GM12878 (cell line): ENCODE data around the gene KLHL26. TPM values are rescaled to one million over a fixed set of nuclear protein-coding genes. Genes with fewer than 3 reads are reported as not detected.

ENCODE experiments used
- ATAC-seq: fragments of 200-7000 bp; cut with Tn5 transposase; 3 replicates; pipeline ENCODE4 v1.9.1; 2020; ENCODE audit warnings: mild to moderate bottlenecking, moderate library complexity
- BruUV-seq: library from RNA; stranded (reverse); fragments of 400-500 nt; replicated peaks from 2 replicates; lab custom pipeline; 2021; lab: Mats Ljungman, UMichigan
- CTCF ChIA-PET: fragments of 300-600 bp; sonication (Branson Sonifier 250); formaldehyde crosslinking; extraction: SDS; loops from one replicate; lab custom pipeline; 2021; ENCODE audit warnings: inconsistent platforms; lab: Yijun Ruan, JAX
- POLR2A ChIA-PET: fragments of 350-600 bp; formaldehyde crosslinking; extraction: SDS; loops from one replicate; lab custom pipeline; 2021; ENCODE audit warnings: inconsistent platforms; lab: Charles Lee
- RAD21 ChIA-PET: fragments of 300-600 bp; sonication (Branson Sonifier 250); formaldehyde crosslinking; loops from one replicate; lab custom pipeline; 2023; ENCODE audit warnings: antibody characterized with exemption; ENCODE audit not compliant: unreplicated experiment; lab: Charles Lee
- SMC1A ChIA-PET: fragments of 300-600 bp; sonication (Branson Sonifier 250); formaldehyde crosslinking; loops from one replicate; lab custom pipeline; 2023; ENCODE audit not compliant: unreplicated experiment, uncharacterized antibody; lab: Charles Lee
- DNase-seq: peaks from one replicate; pipeline ENCODE4 v3.0.0-alpha.2; 2011; ENCODE audit warnings: low read depth, low spot score
- FAIRE-seq: peaks from 3 replicates; lab custom pipeline; 2011; peaks lifted over from hg19 to GRCh38; lab: Jason Lieb, UNC
- H2AFZ ChIP-seq: 2 replicates; pipeline ENCODE4 v1.6.0; 2011; ENCODE audit warnings: low read depth, low read length, control low read depth; ENCODE audit not compliant: control insufficient read depth
- H3K27ac ChIP-seq: 2 replicates; pipeline ENCODE4 v1.5.1; 2011; ENCODE audit warnings: control low read depth; ENCODE audit not compliant: control insufficient read depth, insufficient read depth
- H3K27me3 ChIP-seq, 2 experiments: replicated peaks in 1 of 2; 2 replicates each; pipeline versions ENCODE4 v1.6.0 to v1.6.1; 2011; ENCODE audit warnings: low read length in 1 of 2; ENCODE audit not compliant: control insufficient read depth in 2 of 2, insufficient read depth in 2 of 2
- H3K36me3 ChIP-seq, 2 experiments: 2 replicates each; pipeline ENCODE4 v1.5.1; 2011; ENCODE audit warnings: low read length in 1 of 2; ENCODE audit not compliant: control insufficient read depth in 2 of 2, insufficient read depth in 2 of 2
- H3K4me1 ChIP-seq: 2 replicates; pipeline ENCODE4 v1.6.1; 2011; ENCODE audit warnings: mild to moderate bottlenecking, low read length, moderate library complexity, mixed read lengths; ENCODE audit not compliant: control insufficient read depth, insufficient read depth
- H3K4me2 ChIP-seq: 2 replicates; pipeline ENCODE4 v1.6.0; 2011; ENCODE audit warnings: control low read depth; ENCODE audit not compliant: control insufficient read depth, insufficient read depth
- H3K4me3 ChIP-seq: fragments of 200-600 bp; sonication (generic); 2 replicates; pipeline ENCODE4 v1.5.1; 2016
- H3K79me2 ChIP-seq: 2 replicates; pipeline ENCODE4 v1.6.0; 2011; ENCODE audit warnings: low read length; ENCODE audit not compliant: control insufficient read depth, insufficient read depth
- H3K9ac ChIP-seq: 2 replicates; pipeline ENCODE4 v1.8.0; 2011; ENCODE audit warnings: low read length, control low read depth, mixed read lengths; ENCODE audit not compliant: control insufficient read depth, insufficient read depth
- H3K9me3 ChIP-seq: replicated peaks from 3 replicates; pipeline ENCODE4 v1.5.1; 2011; ENCODE audit warnings: mild to moderate bottlenecking, low read length; ENCODE audit not compliant: control insufficient read depth, insufficient read depth
- H4K20me1 ChIP-seq: 2 replicates; pipeline ENCODE4 v1.6.0; 2011; ENCODE audit not compliant: control insufficient read depth, insufficient read depth
- BCL11A ChIP-seq: IDR thresholded peaks from 2 replicates; pipeline ENCODE4 v1.6.1; 2011; ENCODE audit warnings: low read depth, low read length
- BCL3 ChIP-seq: IDR thresholded peaks from 2 replicates; pipeline ENCODE4 v1.6.1; 2011; ENCODE audit warnings: borderline replicate concordance, low read depth, mild to moderate bottlenecking, moderate library complexity, low read length; ENCODE audit not compliant: insufficient read depth, poor library complexity, severe bottlenecking
- BCLAF1 ChIP-seq: fragments of 450-650 bp; IDR thresholded peaks from 2 replicates; pipeline ENCODE4 v1.6.1; 2017; ENCODE audit warnings: antibody characterized with exemption, mild to moderate bottlenecking, moderate library complexity
- CREB1 ChIP-seq: IDR thresholded peaks from 2 replicates; pipeline ENCODE4 v1.6.1; 2012; ENCODE audit warnings: low read depth, mild to moderate bottlenecking, inconsistent platforms
- CTCF ChIP-seq, 3 experiments: IDR thresholded peaks in 2 of 3; conservative IDR thresholded peaks in 1 of 3; 2 replicates each; pipeline ENCODE4 v1.5.1; 2011; ENCODE audit warnings: low read depth in 3 of 3, low read length in 3 of 3, mild to moderate bottlenecking in 3 of 3, control low read depth in 2 of 3, moderate library complexity in 2 of 3, inconsistent platforms in 1 of 3, mixed read lengths in 1 of 3; ENCODE audit not compliant: control insufficient read depth in 2 of 3, insufficient read depth in 1 of 3; ENCODE audit errors: extremely low read depth in 1 of 3
- EED ChIP-seq: sonication (generic); IDR thresholded peaks from 2 replicates; pipeline ENCODE4 v1.6.1; 2016; ENCODE audit warnings: antibody characterized with exemption, low read depth
- ESRRA ChIP-seq: IDR thresholded peaks from 2 replicates; pipeline ENCODE4 v1.6.1; 2012; ENCODE audit warnings: mild to moderate bottlenecking, low read length, improper control_type of control experiment
- HCFC1 ChIP-seq: fragments of 150-350 bp; IDR thresholded peaks from 2 replicates; pipeline ENCODE4 v1.6.1; 2014; ENCODE audit warnings: low read length
- JUNB ChIP-seq: IDR thresholded peaks from 2 replicates; pipeline ENCODE4 v1.6.1; 2016; ENCODE audit warnings: antibody characterized with exemption, mild to moderate bottlenecking
- MTA2 ChIP-seq: fragments of 450-650 bp; IDR thresholded peaks from 2 replicates; pipeline ENCODE4 v1.6.1; 2016; ENCODE audit warnings: low read depth, mild to moderate bottlenecking, moderate library complexity
- PML ChIP-seq: IDR thresholded peaks from 2 replicates; pipeline ENCODE4 v1.6.1; 2012; ENCODE audit warnings: low read length, inconsistent platforms
- SIN3A ChIP-seq: IDR thresholded peaks from 2 replicates; pipeline ENCODE4 v1.6.1; 2012; ENCODE audit warnings: low read depth, low read length, improper control_type of control experiment
- SMARCA5 ChIP-seq: fragments of 450-650 bp; IDR thresholded peaks from 2 replicates; pipeline ENCODE4 v1.6.1; 2017; ENCODE audit warnings: mild to moderate bottlenecking
- STAT1 ChIP-seq: fragments of 450-650 bp; conservative IDR thresholded peaks from 2 replicates; pipeline ENCODE4 v1.6.1; 2014; ENCODE audit warnings: antibody characterized with exemption, mild to moderate bottlenecking
- WGBS: methylation state at CpG from one replicate; pipeline ENCODE4 v1.1.6; 2016; ENCODE audit warnings: low lambda C conversion rate; ENCODE audit not compliant: insufficient replicate concordance, insufficient coverage; ENCODE audit errors: missing lambda C conversion rate; 5-methylcytosine and 5-hydroxymethylcytosine counted together
- in situ Hi-C: fragments of 300-500 bp; cut with MboI; formaldehyde crosslinking; loops from 9 replicates; pipeline ENCODE4 v1.14.3; 2018; ENCODE audit warnings: mixed read lengths
- intact Hi-C: fragments of 100-400 bp; cut with micrococcal nuclease; formaldehyde crosslinking; loops from one replicate; pipeline ENCODE4 v1.14.2; 2022; ENCODE audit not compliant: unreplicated experiment
- polyA plus RNA-seq, 11 experiments: library from polyadenylated mRNA; depleted of rRNA in 4 of 11; unstranded in 6 of 11; stranded (reverse) in 5 of 11; fragments of >200 nt; fragmentation: Nextera tagmentation in 4 of 11; fragmentation: Illumina TruSeq in 1 of 11; extraction: Ambion mirVana in 4 of 11; extraction: Trizol in 1 of 11; gene quantifications; 1 replicate in 1 of 11; 2 replicates in 10 of 11; pipeline versions ENCODE4 v1.2.1 to v1.2.3, GENCODE V29; 2011 to 2016; ENCODE audit warnings: inconsistent platforms in 2 of 11, missing spikeins in 2 of 11, low read depth in 1 of 11
- total RNA-seq, 4 experiments: library from RNA; depleted of rRNA in 3 of 4; stranded (reverse); fragments of >200 nt in 3 of 4; fragmentation: Illumina TruSeq in 1 of 4; extraction: Trizol in 1 of 4; gene quantifications; 2 replicates each; pipeline versions ENCODE4 v1.2.1 to v1.2.3, GENCODE V29; 2013 to 2021
- TF ChIP-seq, protein P1 (sequence below): IDR thresholded peaks from 2 replicates; pipeline ENCODE4 v1.6.1; 2011; ENCODE audit warnings: low read depth, low read length, improper control_type of control experiment, borderline replicate concordance

Gene KLHL26
- total and polyA plus RNA-seq, 10 of the 15 experiments (the other 5 are each of a cell fraction or from before 2014, with no cell fraction given), result 0.18 to 14.6 (median 2.9) TPM

- Histone ChIP-seq H2AFZ (no peak overlapping the region), H3K4me2 (no peak overlapping the region), H3K9me3 (no peaks in the 10 kb centered on the region), H3K36me3 (no peaks in the 10 kb centered on the region), H3K9ac (no peak overlapping the region), H4K20me1 (no peaks in the 10 kb centered on the region; the same call in none of the 2 replicates), H3K79me2 (no peaks in the 10 kb centered on the region), H3K4me1 (no peaks in the 10 kb centered on the region), H3K27me3 (peaks cover 27 to 33% of the 10 kb centered on the region in 2 experiments), H3K4me3 (no peak overlapping the region), H3K27ac (no peak overlapping the region)
- FAIRE-seq (no peak), ATAC-seq (no peak), DNase-seq (no peak)
- in situ Hi-C loops (no loop called here), intact Hi-C loops (no loop called here)
- TF ChIP-seq SMARCA5 (no peak), ESRRA (no peak), BCL3 (no peak), PML (no peak), HCFC1 (no peak), CREB1 (no peak), CTCF (IDR thresholded peaks at IDR 0.05 in 2 of 3, conservative IDR thresholded peaks at IDR 0.05 in 1 of 3; ENCODE audit: control insufficient read depth in 2 of 3, extremely low read depth in 1 of 3, insufficient read depth in 1 of 3, low read depth in 3 of 3, low read length in 3 of 3) (no peak), STAT1 (no peak), BCL11A (no peak), SIN3A (no peak), BCLAF1 (no peak), EED (no peak), JUNB (no peak), MTA2 (no peak)
- TF ChIP-seq, protein P1, sequence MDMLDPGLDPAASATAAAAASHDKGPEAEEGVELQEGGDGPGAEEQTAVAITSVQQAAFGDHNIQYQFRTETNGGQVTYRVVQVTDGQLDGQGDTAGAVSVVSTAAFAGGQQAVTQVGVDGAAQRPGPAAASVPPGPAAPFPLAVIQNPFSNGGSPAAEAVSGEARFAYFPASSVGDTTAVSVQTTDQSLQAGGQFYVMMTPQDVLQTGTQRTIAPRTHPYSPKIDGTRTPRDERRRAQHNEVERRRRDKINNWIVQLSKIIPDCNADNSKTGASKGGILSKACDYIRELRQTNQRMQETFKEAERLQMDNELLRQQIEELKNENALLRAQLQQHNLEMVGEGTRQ, result no peak
- SMC1A ChIA-PET, result no interaction called here
- POLR2A ChIA-PET, result no interaction called here
- BruUV-seq, result no TSS peak
- WGBS, result 14% methylated on average over 5 of the region's 5 CpGs
- RAD21 ChIA-PET, result no interaction called here
- CTCF ChIA-PET, result no interaction called here
These were observed 28.6 kb upstream of the KLHL26 start for GRCh38 chr19:18608102-18608804.
